Esophagus (tissue), 2 donors: ENCODE results near the gene HOXC12. TPM values are rescaled to one million over a fixed set of nuclear protein-coding genes. Genes with fewer than 3 reads are reported as not detected.

Experiments used
- H3K27ac ChIP-seq, 2 donors: one replicate each; pipeline ENCODE4 v1.5.1; 2013; ENCODE audit warnings: low read depth in 2 of 2, mild to moderate bottlenecking in 2 of 2, inconsistent platforms in 1 of 2, low read length in 1 of 2, moderate library complexity in 1 of 2
- H3K27me3 ChIP-seq, 2 donors: one replicate each; pipeline ENCODE4 v1.6.1; 2013; ENCODE audit warnings: low read length in 2 of 2, control low read depth in 1 of 2, mild to moderate bottlenecking in 1 of 2; ENCODE audit not compliant: insufficient read depth in 2 of 2, control insufficient read depth in 1 of 2
- H3K36me3 ChIP-seq, 2 donors: one replicate each; pipeline ENCODE4 v1.6.1; 2013; ENCODE audit warnings: low read length in 1 of 2; ENCODE audit not compliant: control insufficient read depth in 2 of 2, insufficient read depth in 2 of 2
- H3K4me1 ChIP-seq, 2 donors: one replicate each; pipeline ENCODE4 v1.6.1; 2013; ENCODE audit warnings: low read length in 1 of 2; ENCODE audit not compliant: control insufficient read depth in 2 of 2, insufficient read depth in 2 of 2
- H3K4me3 ChIP-seq, 2 donors: one replicate each; pipeline ENCODE4 v1.5.1; 2013; ENCODE audit warnings: low read length in 2 of 2, mild to moderate bottlenecking in 2 of 2, low read depth in 1 of 2, moderate library complexity in 1 of 2
- H3K9me3 ChIP-seq, 2 donors: one replicate each; pipeline ENCODE4 v1.6.1; 2013; ENCODE audit warnings: mild to moderate bottlenecking in 2 of 2, low read depth in 1 of 2, low read length in 1 of 2, moderate library complexity in 1 of 2; ENCODE audit not compliant: control insufficient read depth in 2 of 2, insufficient read depth in 1 of 2
- WGBS, 2 donors: extraction: QIAGEN DNeasy Blood & Tissue Kit; methylation state at CpG; one replicate each; pipeline ENCODE4 v1.1.7; 2013; 5-methylcytosine and 5-hydroxymethylcytosine counted together
- polyA plus RNA-seq, 2 donors: library from polyadenylated mRNA; stranded (reverse); fragments of 200-250 nt; gene quantifications; one replicate each; pipeline ENCODE4 v1.2.3, GENCODE V29; 2013
- donor health status: healthy with polysubstance abuse.
- donor health status: Bipolar disorder and iron deficiency.

Gene HOXC12
- polyA plus RNA-seq, 2 donors, result not detected

GRCh38 chr12:53975479-53976152 lies 20.9 kb downstream of the HOXC12 start:
- 11 to 15% methylated on average over 31 of the region's 31 CpGs for WGBS, 2 donors
- H3K27ac ChIP-seq, result no peak overlapping the region

DNA sequence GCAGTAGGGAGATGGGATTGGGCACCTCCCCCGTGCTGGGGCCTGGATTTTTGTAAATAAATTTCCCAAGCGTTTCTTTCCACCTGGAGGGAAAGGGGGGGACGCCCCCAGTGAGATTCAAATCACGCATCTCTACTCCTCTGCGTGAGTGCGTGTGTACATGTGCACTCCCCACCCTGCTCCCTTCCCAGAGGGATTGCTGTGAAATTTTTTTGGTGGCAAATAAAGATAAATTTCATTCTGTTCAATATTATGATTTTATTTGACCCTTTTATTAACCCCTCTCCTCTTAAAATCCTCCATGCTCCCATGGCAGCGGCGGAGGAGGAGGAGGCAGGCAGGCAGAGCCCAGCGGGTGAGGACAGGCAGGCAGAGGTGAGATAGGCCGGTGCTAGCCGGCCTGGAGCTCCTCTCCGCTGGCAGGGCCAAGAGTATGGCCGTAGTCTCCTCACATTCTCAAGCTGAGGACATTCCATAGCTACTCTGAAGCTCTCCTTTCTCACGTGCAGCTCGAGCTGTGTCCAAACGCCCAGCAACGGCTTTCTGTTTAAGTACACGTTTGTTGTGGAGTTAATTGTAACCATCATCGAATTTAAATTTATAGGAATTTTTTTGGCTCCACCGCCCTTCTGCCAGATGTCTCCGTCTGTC lies 21.6 kb downstream of the HOXC12 start:
- peaks cover 6 to 9% of the 10 kb centered on the region in 2 donors for H3K4me1 ChIP-seq
- WGBS, 2 donors, result 21 to 26% methylated on average over 21 of the region's 21 CpGs
- H3K9me3 ChIP-seq, result peaks cover 0 to 3% of the 10 kb centered on the region in 2 donors
- no peak overlapping the region for H3K27ac ChIP-seq
- peaks cover 10 to 39% of the 10 kb centered on the region in 2 donors for H3K27me3 ChIP-seq
- no peak overlapping the region for H3K4me3 ChIP-seq
- H3K36me3 ChIP-seq, result no peaks in the 10 kb centered on the region

More at GRCh38 chr12:53975479-53976152, 20.9 kb downstream of the HOXC12 start:
- Histone ChIP-seq H3K4me3 (peak overlapping the region in 1 of 2 donors; percentile 9), H3K27me3 (peaks cover 10 to 40% of the 10 kb centered on the region in 2 donors), H3K36me3 (no peaks in the 10 kb centered on the region), H3K4me1 (peaks cover 6 to 9% of the 10 kb centered on the region in 2 donors), H3K9me3 (peaks cover 0 to 3% of the 10 kb centered on the region in 2 donors)

GRCh38 chr12:53976823-53977595 lies 22.3 kb downstream of the HOXC12 start:
- H3K27ac ChIP-seq, result no peak overlapping the region
- no peaks in the 10 kb centered on the region for H3K36me3 ChIP-seq
- H3K9me3 ChIP-seq, result peaks cover under 1 to 3% of the 10 kb centered on the region in 2 donors
- no peak overlapping the region for H3K4me3 ChIP-seq
- WGBS, 2 donors, result 13 to 19% methylated on average over 9 of the region's 9 CpGs
- H3K4me1 ChIP-seq, result peaks cover 6 to 9% of the 10 kb centered on the region in 2 donors
- peaks cover 10 to 39% of the 10 kb centered on the region in 2 donors for H3K27me3 ChIP-seq

- H3K27me3 ChIP-seq, result peaks cover 7 to 45% of the 10 kb centered on the region in 2 donors
- H3K36me3 ChIP-seq, result no peaks in the 10 kb centered on the region
- no peak overlapping the region for H3K4me3 ChIP-seq
- peaks cover 2 to 3% of the 10 kb centered on the region in 2 donors for H3K9me3 ChIP-seq
- WGBS, 2 donors, result 5 to 13% methylated on average over 11 of the region's 11 CpGs
- peaks cover 6 to 9% of the 10 kb centered on the region in 2 donors for H3K4me1 ChIP-seq
- no peak overlapping the region for H3K27ac ChIP-seq
These were observed 23.1 kb downstream of the HOXC12 start for GRCh38 chr12:53977596-53978445.

- H3K4me1 ChIP-seq, result peaks cover under 1 to 6% of the 10 kb centered on the region in 2 donors
- 7 to 9% methylated on average over 15 of the region's 15 CpGs for WGBS, 2 donors
These were observed 24.0 kb downstream of the HOXC12 start for GRCh38 chr12:53978477-53979356.

GRCh38 chr12:53980104-53980801 lies 25.6 kb downstream of the HOXC12 start:
- H3K4me1 ChIP-seq, result peaks cover 0 to 2% of the 10 kb centered on the region in 2 donors
- H3K27me3 ChIP-seq, result peaks cover 7 to 41% of the 10 kb centered on the region in 2 donors
- no peak overlapping the region for H3K4me3 ChIP-seq
- peaks cover 0 to 2% of the 10 kb centered on the region in 2 donors for H3K9me3 ChIP-seq
- no peaks in the 10 kb centered on the region for H3K36me3 ChIP-seq
- WGBS, 2 donors, result 28 to 48% methylated on average over 7 of the region's 7 CpGs
- no peak overlapping the region for H3K27ac ChIP-seq

More at GRCh38 chr12:53978477-53979356, 24.0 kb downstream of the HOXC12 start:
- Histone ChIP-seq H3K4me3 (no peak overlapping the region), H3K36me3 (no peaks in the 10 kb centered on the region), H3K9me3 (peaks cover 0 to 2% of the 10 kb centered on the region in 2 donors), H3K27me3 (peaks cover 7 to 44% of the 10 kb centered on the region in 2 donors), H3K27ac (no peak overlapping the region)

DNA sequence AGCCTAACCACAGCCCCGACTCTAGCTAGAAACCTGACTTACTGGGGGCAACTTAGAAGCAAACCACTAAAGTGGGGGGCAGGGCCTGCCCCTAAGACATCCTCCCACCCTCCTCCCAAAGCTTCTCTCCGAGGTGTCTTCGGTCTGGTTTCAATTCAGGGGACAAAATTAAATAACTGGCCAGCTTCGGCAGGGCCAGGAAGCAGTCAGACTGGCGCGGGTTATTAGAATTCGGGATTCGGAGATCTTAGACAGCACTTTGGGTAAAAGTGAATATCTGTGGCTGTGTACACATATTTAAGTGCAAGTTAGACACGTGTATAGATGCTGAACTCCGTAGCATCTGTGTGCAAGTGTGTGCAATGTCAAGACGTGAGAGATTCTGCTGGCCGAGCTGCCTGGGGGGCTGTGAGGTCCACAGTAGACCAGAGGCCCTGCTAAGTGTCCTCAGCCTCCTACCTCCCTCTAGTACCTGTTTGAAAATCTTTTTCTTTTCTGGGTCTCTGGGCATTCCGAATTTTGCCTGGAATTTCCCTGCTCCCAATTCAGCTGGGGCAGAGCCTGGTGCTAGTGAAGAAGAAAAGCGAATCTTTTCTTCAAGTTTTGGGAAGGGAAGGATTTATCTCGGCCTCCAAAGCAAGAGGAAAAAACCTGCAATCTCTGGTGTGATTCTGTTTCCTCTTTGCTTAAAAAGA lies 26.2 kb downstream of the HOXC12 start:
- Histone ChIP-seq H3K9me3 (peaks cover 0 to 2% of the 10 kb centered on the region in 2 donors), H3K27ac (no peak overlapping the region), H3K4me1 (peaks cover 0 to 9% of the 10 kb centered on the region in 2 donors), H3K36me3 (no peaks in the 10 kb centered on the region), H3K4me3 (no peak overlapping the region), H3K27me3 (peaks cover 7 to 47% of the 10 kb centered on the region in 2 donors)
- 38 to 40% methylated on average over 15 of the region's 15 CpGs for WGBS, 2 donors
